Uterus (tissue), 2 donors: ENCODE data around the gene CTXN2.

Source experiments
- POLR2A ChIP-seq, 2 donors: fragments of 450-650 bp; IDR thresholded peaks; one replicate each; pipeline ENCODE4 v1.6.1; 2016; ENCODE audit warnings: antibody characterized with exemption in 2 of 2, mild to moderate bottlenecking in 1 of 2, moderate library complexity in 1 of 2
- TF ChIP-seq, protein P1 (sequence below), 4 experiments: fragments of 200-600 bp in 2 of 4; fragments of 450-650 bp in 2 of 4; sonication (generic) in 2 of 4; IDR thresholded peaks; one replicate each; pipeline ENCODE4 v1.5.1; 2016 to 2019; ENCODE audit warnings: antibody characterized with exemption in 4 of 4, mild to moderate bottlenecking in 2 of 4, moderate library complexity in 1 of 4

DNA sequence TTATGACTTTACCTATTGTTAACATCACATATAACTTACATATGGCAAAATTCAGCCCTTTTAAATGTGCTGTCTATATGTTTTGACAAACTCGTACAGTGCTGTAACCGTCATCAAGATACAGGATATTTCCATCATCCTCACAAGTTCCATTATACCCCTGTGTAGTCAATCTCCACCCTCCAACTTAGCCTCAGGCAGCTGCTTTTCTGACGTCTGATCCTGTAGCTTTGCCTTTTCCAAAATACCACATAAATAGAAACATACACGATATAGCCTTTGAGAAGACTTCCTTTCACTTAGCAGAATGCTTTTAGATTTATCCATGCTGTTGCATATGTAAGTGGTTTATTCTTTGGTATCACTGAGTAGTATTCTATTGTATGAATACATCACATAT, 61.7 kb downstream of the CTXN2 start:
- TF ChIP-seq, protein P1, sequence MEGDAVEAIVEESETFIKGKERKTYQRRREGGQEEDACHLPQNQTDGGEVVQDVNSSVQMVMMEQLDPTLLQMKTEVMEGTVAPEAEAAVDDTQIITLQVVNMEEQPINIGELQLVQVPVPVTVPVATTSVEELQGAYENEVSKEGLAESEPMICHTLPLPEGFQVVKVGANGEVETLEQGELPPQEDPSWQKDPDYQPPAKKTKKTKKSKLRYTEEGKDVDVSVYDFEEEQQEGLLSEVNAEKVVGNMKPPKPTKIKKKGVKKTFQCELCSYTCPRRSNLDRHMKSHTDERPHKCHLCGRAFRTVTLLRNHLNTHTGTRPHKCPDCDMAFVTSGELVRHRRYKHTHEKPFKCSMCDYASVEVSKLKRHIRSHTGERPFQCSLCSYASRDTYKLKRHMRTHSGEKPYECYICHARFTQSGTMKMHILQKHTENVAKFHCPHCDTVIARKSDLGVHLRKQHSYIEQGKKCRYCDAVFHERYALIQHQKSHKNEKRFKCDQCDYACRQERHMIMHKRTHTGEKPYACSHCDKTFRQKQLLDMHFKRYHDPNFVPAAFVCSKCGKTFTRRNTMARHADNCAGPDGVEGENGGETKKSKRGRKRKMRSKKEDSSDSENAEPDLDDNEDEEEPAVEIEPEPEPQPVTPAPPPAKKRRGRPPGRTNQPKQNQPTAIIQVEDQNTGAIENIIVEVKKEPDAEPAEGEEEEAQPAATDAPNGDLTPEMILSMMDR (IDR thresholded peaks at IDR 0.05), result no peak
- TF ChIP-seq POLR2A (IDR thresholded peaks at IDR 0.05), result no peak
